ENCODE data around the gene CROCC. TPM values are rescaled to one million over a fixed set of nuclear protein-coding genes. Genes with fewer than 3 reads are reported as not detected.

Gene CROCC
- total and polyA plus RNA-seq, 2 donors from 2014 or later: 10.6 to 30.5 TPM

- TF ChIP-seq CTCF (IDR thresholded peaks at IDR 0.05; ENCODE audit: borderline replicate concordance, extremely low read depth, insufficient read depth): no peak
- intact Hi-C loops (cut with DNase I): no loop called here
- Histone ChIP-seq H3K4me3 (ENCODE audit: low read length in 3 of 3) (no peak overlapping the region), H3K9me3 (ENCODE audit: control insufficient read depth in 2 of 3, insufficient read depth in 1 of 3, low read length in 3 of 3) (no peaks in the 10 kb centered on the region), H3K27me3 (ENCODE audit: control insufficient read depth, insufficient read depth, low read length) (no peaks in the 10 kb centered on the region), H3K36me3 (ENCODE audit: control insufficient read depth in 2 of 3, insufficient read depth in 3 of 3, low read length in 3 of 3) (peaks cover 0 to 11% (median 3%) of the 10 kb centered on the region in 3 donors), H3K4me1 (ENCODE audit: control insufficient read depth in 2 of 3, insufficient read depth in 2 of 3, low read depth in 1 of 3, low read length in 3 of 3) (no peaks in the 10 kb centered on the region), H3K27ac (ENCODE audit: low read depth in 2 of 2, low read length in 2 of 2) (no peak overlapping the region), H3K9ac (ENCODE audit: low read length in 3 of 3) (no peak overlapping the region)
- DNase-seq (no peak), FAIRE-seq (no peak)
Measured at GRCh38 chr1:16992675-16993074, 70.9 kb downstream of the CROCC start.

- Histone ChIP-seq H3K9ac (ENCODE audit: low read length in 3 of 3) (no peak overlapping the region), H3K9me3 (ENCODE audit: control insufficient read depth in 2 of 3, insufficient read depth in 1 of 3, low read length in 3 of 3) (no peaks in the 10 kb centered on the region), H3K4me3 (ENCODE audit: low read length in 3 of 3) (no peak overlapping the region), H3K4me1 (ENCODE audit: control insufficient read depth in 2 of 3, insufficient read depth in 2 of 3, low read depth in 1 of 3, low read length in 3 of 3) (no peaks in the 10 kb centered on the region), H3K27ac (ENCODE audit: low read depth in 2 of 2, low read length in 2 of 2) (no peak overlapping the region), H3K27me3 (ENCODE audit: control insufficient read depth, insufficient read depth, low read length) (no peaks in the 10 kb centered on the region), H3K36me3 (ENCODE audit: control insufficient read depth in 2 of 3, insufficient read depth in 3 of 3, low read length in 3 of 3) (peaks cover 0 to 8% (median 0%) of the 10 kb centered on the region in 3 donors)
- intact Hi-C loops (cut with DNase I): no loop called here
- TF ChIP-seq CTCF (IDR thresholded peaks at IDR 0.05; ENCODE audit: borderline replicate concordance, extremely low read depth, insufficient read depth): no peak
- DNase-seq (no peak), FAIRE-seq (no peak)
Measured at GRCh38 chr1:16993521-16994038, 71.8 kb downstream of the CROCC start.

- H3K36me3 ChIP-seq (ENCODE audit: control insufficient read depth in 2 of 3, insufficient read depth in 3 of 3, low read length in 3 of 3): peaks cover 0 to 9% (median 2%) of the 10 kb centered on the region in 3 donors
- H3K9me3 ChIP-seq (ENCODE audit: control insufficient read depth in 2 of 3, insufficient read depth in 1 of 3, low read length in 3 of 3): no peaks in the 10 kb centered on the region
- FAIRE-seq (no peak), DNase-seq (no peak)
- no peaks in the 10 kb centered on the region for H3K4me1 ChIP-seq (ENCODE audit: control insufficient read depth in 2 of 3, insufficient read depth in 2 of 3, low read depth in 1 of 3, low read length in 3 of 3)
- no peak overlapping the region for H3K4me3 ChIP-seq (ENCODE audit: low read length in 3 of 3)
- intact Hi-C loops (cut with DNase I): no loop called here
- no peaks in the 10 kb centered on the region for H3K27me3 ChIP-seq (ENCODE audit: control insufficient read depth, insufficient read depth, low read length)
- H3K9ac ChIP-seq (ENCODE audit: low read length in 3 of 3): no peak overlapping the region
- TF ChIP-seq CTCF (IDR thresholded peaks at IDR 0.05; ENCODE audit: borderline replicate concordance, extremely low read depth, insufficient read depth): no peak
- H3K27ac ChIP-seq (ENCODE audit: low read depth in 2 of 2, low read length in 2 of 2): no peak overlapping the region
Measured at GRCh38 chr1:16996845-16997244, 75.1 kb downstream of the CROCC start.

- H3K27me3 ChIP-seq (ENCODE audit: control insufficient read depth, insufficient read depth, low read length): no peaks in the 10 kb centered on the region
- no peak overlapping the region for H3K9ac ChIP-seq (ENCODE audit: low read length in 3 of 3)
- no peak overlapping the region for H3K27ac ChIP-seq (ENCODE audit: low read depth in 2 of 2, low read length in 2 of 2)
- FAIRE-seq: no peak
- no peak for TF ChIP-seq CTCF (IDR thresholded peaks at IDR 0.05; ENCODE audit: borderline replicate concordance, extremely low read depth, insufficient read depth)
- intact Hi-C loops (cut with DNase I): no loop called here
- H3K4me3 ChIP-seq (ENCODE audit: low read length in 3 of 3): no peak overlapping the region
- H3K9me3 ChIP-seq (ENCODE audit: control insufficient read depth in 2 of 3, insufficient read depth in 1 of 3, low read length in 3 of 3): no peaks in the 10 kb centered on the region
- no peaks in the 10 kb centered on the region for H3K4me1 ChIP-seq (ENCODE audit: control insufficient read depth in 2 of 3, insufficient read depth in 2 of 3, low read depth in 1 of 3, low read length in 3 of 3)
- DNase-seq: no peak
- H3K36me3 ChIP-seq (ENCODE audit: control insufficient read depth in 2 of 3, insufficient read depth in 3 of 3, low read length in 3 of 3): peaks cover 0 to 15% (median 4%) of the 10 kb centered on the region in 3 donors
Measured at GRCh38 chr1:16998589-16998988, 76.9 kb downstream of the CROCC start.

Data from kidney (tissue), 14 donors.